Endothelial cell of umbilical vein (primary cell): Measurements from ENCODE around the gene INTS11.

Experiments used
- EZH2 ChIP-seq: IDR thresholded peaks from 2 replicates; pipeline ENCODE4 v1.6.1; 2012; ENCODE audit warnings: borderline replicate concordance, low read depth, mild to moderate bottlenecking, moderate library complexity, low read length, inconsistent platforms; ENCODE audit not compliant: severe bottlenecking
- FOS ChIP-seq: IDR thresholded peaks from 2 replicates; pipeline ENCODE4 v1.6.1; 2011; ENCODE audit warnings: mild to moderate bottlenecking, low read length, moderate library complexity, borderline replicate concordance; ENCODE audit not compliant: insufficient read depth
- JUN ChIP-seq: IDR thresholded peaks from 2 replicates; pipeline ENCODE4 v1.6.1; 2011; ENCODE audit warnings: borderline replicate concordance, low read depth; ENCODE audit not compliant: insufficient read length, insufficient read depth
- MAX ChIP-seq: IDR thresholded peaks from 2 replicates; pipeline ENCODE4 v1.6.1; 2011; ENCODE audit not compliant: insufficient read depth, insufficient read length
- MYC ChIP-seq: IDR thresholded peaks from one replicate; pipeline ENCODE4 v1.6.1; 2011; ENCODE audit warnings: mild to moderate bottlenecking, low read depth, low read length
- POLR2A ChIP-seq: IDR thresholded peaks from 2 replicates; pipeline ENCODE4 v1.6.1; 2012; ENCODE audit warnings: low read depth, mild to moderate bottlenecking, control low read depth, low read length
- POLR2AphosphoS5 ChIP-seq: IDR thresholded peaks from 2 replicates; pipeline ENCODE4 v1.6.1; 2012; ENCODE audit warnings: low read depth, mild to moderate bottlenecking, control low read depth, low read length, moderate library complexity; ENCODE audit not compliant: insufficient read depth
- TF ChIP-seq, protein P1 (sequence below), 2 donors: IDR thresholded peaks; 1 replicate in 1 of 2; 2 replicates in 1 of 2; pipeline ENCODE4 v1.5.1; 2011; ENCODE audit warnings: low read length in 2 of 2, mild to moderate bottlenecking in 2 of 2, moderate library complexity in 2 of 2, control low read depth in 1 of 2, inconsistent platforms in 1 of 2, low read depth in 1 of 2; ENCODE audit not compliant: insufficient read depth in 1 of 2; ENCODE audit errors: extremely low read depth in 1 of 2

- TF ChIP-seq POLR2AphosphoS5 = no peak
- TF ChIP-seq, protein P1, sequence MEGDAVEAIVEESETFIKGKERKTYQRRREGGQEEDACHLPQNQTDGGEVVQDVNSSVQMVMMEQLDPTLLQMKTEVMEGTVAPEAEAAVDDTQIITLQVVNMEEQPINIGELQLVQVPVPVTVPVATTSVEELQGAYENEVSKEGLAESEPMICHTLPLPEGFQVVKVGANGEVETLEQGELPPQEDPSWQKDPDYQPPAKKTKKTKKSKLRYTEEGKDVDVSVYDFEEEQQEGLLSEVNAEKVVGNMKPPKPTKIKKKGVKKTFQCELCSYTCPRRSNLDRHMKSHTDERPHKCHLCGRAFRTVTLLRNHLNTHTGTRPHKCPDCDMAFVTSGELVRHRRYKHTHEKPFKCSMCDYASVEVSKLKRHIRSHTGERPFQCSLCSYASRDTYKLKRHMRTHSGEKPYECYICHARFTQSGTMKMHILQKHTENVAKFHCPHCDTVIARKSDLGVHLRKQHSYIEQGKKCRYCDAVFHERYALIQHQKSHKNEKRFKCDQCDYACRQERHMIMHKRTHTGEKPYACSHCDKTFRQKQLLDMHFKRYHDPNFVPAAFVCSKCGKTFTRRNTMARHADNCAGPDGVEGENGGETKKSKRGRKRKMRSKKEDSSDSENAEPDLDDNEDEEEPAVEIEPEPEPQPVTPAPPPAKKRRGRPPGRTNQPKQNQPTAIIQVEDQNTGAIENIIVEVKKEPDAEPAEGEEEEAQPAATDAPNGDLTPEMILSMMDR (IDR thresholded peaks at IDR 0.05; ENCODE audit: extremely low read depth in 1 of 2, insufficient read depth in 1 of 2, low read depth in 1 of 2, low read length in 2 of 2) = no peak
- no peak for TF ChIP-seq FOS
- TF ChIP-seq POLR2A = no peak
- no peak for TF ChIP-seq JUN
- no peak for TF ChIP-seq EZH2
- no peak for TF ChIP-seq MAX
- TF ChIP-seq MYC = no peak
Measured at GRCh38 chr1:1310476-1311053, 13.9 kb downstream of the INTS11 start.
